ENCODE data around the gene ADAMTS16. TPM values are rescaled to one million over a fixed set of nuclear protein-coding genes. Genes with fewer than 3 reads are reported as not detected.

Gene ADAMTS16
- polyA plus RNA-seq, 3 donors, result 61.0 to 75.3 (median 64.6) TPM

GRCh38 chr5:5178136-5178535 is 38.0 kb downstream of the ADAMTS16 start:
- peak in 10 of 11 donors; percentile 38 to 76 (median 53) for DNase-seq (ENCODE audit: extremely low read depth in 1 of 11, low read depth in 9 of 11, low spot score in 4 of 11)

GRCh38 chr5:5178580-5178979 is 38.5 kb downstream of the ADAMTS16 start:
- DNase-seq (ENCODE audit: extremely low read depth in 1 of 11, low read depth in 9 of 11, low spot score in 4 of 11), result no peak

DNA sequence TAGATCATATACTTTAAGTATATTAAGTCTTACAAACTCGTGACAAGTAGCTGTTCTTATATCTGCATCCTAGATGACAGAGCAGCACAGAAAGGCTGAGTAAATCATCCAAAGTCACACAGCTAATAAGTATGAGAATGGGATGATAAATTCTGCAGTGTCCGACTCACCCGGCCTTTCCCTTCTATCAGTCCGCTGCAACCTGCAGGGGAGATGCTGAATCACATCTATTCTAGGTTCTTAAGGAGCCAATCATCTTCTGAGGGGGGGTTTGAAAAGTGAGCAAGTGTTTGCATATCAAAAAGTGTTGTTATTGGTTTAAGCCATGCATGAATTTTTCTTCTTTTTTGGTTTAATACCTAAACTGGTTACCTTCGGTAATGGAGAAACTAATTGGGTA is 38.9 kb downstream of the ADAMTS16 start:
- no peak for DNase-seq (ENCODE audit: extremely low read depth in 1 of 11, low read depth in 9 of 11, low spot score in 4 of 11)

DNA sequence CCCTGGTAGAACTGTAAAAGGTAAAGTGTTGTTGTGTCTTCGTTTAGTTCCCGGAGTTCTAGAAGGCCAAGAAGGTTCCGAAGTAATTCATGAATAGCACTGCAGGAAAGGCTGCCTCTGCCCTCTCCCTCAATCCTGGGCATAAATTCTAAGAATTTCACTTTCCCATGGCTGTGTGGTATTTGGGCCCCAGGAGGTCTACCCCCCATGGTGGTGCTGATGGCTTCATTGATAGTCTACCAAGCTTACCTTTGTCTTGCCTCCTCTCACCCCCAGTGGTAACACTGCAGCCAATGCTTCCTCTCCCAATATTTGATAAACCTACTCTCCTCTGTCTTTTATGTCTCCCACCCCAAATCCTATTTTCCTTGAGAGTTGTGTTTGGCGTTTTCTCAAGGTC is 39.5 kb downstream of the ADAMTS16 start:
- DNase-seq (ENCODE audit: extremely low read depth in 1 of 11, low read depth in 9 of 11, low spot score in 4 of 11), result no peak

GRCh38 chr5:5181650-5182324 is 41.7 kb downstream of the ADAMTS16 start:
- no peak for DNase-seq (ENCODE audit: extremely low read depth in 1 of 11, low read depth in 9 of 11, low spot score in 4 of 11)

DNA sequence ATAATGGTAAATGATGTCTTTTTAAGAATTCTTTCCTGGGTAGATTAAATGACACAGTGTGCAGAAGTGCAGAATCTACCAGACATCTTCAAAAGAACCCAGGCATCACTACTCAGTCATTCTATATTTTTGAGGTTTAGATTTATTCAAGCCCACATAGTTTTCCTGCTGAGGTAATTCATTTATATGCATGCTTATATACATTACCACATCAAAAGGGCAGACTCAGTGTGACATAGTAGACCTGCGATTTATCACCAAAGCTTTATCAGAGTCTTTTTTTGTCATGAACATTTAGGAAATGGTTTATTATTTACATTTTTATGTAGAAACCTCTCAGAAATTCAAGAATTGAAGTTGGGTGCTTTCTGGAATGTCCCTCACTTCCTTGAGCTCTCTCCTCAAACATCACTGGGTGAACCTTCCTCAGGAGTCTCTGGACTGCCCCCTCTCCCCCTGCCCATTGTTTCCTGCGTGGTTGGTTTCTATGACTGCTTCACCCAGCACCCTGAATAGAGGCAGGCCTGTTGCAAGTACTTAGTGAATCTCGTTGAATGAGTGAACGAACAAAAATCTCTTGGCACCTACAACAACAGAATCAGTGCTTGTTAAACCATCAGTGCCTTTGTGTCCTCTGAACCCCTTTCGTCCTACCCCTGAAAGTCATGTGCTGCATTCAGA is 42.5 kb downstream of the ADAMTS16 start:
- DNase-seq (ENCODE audit: extremely low read depth in 1 of 11, low read depth in 9 of 11, low spot score in 4 of 11), result no peak

- no peak for DNase-seq (ENCODE audit: extremely low read depth in 1 of 11, low read depth in 9 of 11, low spot score in 4 of 11)
Measured at GRCh38 chr5:5183189-5183699, 43.1 kb downstream of the ADAMTS16 start.

- no peak for DNase-seq (ENCODE audit: extremely low read depth in 1 of 11, low read depth in 9 of 11, low spot score in 4 of 11)
Measured at GRCh38 chr5:5183933-5184332, 43.8 kb downstream of the ADAMTS16 start.

DNA sequence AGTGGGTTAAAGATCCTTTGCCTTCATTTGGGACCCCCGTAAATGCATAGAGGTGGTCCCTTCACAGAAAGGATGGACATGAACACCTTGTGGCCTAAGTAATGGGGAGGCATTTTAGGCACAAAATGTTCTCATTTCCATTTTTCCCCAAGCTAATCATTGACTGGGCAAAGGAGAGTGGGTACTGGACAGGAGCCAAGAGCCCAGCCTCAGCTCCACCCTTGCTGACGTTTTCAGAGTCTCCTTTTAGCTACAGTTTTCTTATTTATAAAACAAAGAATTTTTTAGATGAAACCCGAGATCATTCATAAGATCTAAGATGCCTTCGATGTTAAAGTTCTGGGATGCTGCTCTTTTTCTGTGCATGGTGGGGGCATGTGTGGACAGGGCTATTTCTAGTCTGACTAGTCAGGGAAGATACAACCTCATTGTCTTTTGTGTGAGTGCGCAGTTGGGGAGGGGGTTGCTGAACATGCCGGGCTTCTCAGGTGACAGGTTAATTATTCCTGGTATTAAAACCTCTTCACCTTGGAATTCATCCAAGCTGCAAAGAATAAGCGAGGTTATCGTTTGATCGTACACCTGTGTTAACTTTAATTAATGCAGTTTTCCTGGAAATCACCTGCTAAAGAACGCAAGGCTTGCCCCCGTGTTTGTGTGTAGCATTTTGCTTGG is 48.4 kb downstream of the ADAMTS16 start:
- peak in 9 of 11 donors; percentile 23 to 55 (median 44) for DNase-seq (ENCODE audit: extremely low read depth in 1 of 11, low read depth in 9 of 11, low spot score in 4 of 11)

DNA sequence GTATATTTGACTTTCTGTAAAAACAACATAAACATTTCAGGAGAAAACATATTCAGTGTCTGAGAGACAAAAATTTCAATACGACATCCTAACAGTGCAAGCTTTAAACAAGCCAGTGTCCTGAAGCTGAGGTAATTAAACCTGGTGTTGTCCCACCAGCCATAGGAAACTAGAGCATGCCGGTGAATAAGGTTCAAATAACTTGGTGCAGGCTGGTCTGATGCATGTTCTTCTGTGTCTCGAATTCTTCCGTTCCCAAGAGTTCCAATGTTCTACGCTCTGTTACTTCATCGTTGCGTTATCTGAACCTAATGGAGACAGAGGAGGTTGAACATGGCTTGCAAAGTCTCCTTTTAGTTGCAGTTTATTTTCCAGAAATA is 48.9 kb downstream of the ADAMTS16 start:
- DNase-seq (ENCODE audit: extremely low read depth in 1 of 11, low read depth in 9 of 11, low spot score in 4 of 11), result peak in 2 of 11 donors; percentile 20 to 29

- no peak for DNase-seq (ENCODE audit: extremely low read depth in 1 of 11, low read depth in 9 of 11, low spot score in 4 of 11)
Measured at GRCh38 chr5:5191906-5192305, 51.8 kb downstream of the ADAMTS16 start.

DNA sequence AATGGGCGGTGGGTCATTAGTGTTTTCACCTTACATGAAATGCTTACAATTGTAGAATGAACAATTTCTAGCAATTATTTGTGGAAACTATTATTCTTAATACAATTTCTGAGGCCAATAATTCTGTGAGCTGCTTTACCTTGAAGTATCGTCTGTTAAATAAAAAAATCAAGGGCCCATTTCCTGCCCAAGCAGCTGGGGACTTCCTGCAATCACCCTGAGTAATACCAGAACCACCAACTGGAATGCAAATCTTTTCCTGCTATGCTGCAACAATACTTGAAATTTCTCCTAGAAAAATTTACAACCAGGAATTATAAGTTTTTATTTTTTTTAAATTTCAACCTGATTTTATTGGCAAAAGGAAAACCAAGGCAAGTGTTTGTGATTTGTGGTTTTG is 52.6 kb downstream of the ADAMTS16 start:
- DNase-seq (ENCODE audit: extremely low read depth in 1 of 11, low read depth in 9 of 11, low spot score in 4 of 11), result no peak

- no peak for DNase-seq (ENCODE audit: extremely low read depth in 1 of 11, low read depth in 9 of 11, low spot score in 4 of 11)
Measured at GRCh38 chr5:5195128-5195918, 55.2 kb downstream of the ADAMTS16 start.

- DNase-seq (ENCODE audit: extremely low read depth in 1 of 11, low read depth in 9 of 11, low spot score in 4 of 11), result no peak
Measured at GRCh38 chr5:5198135-5198534, 58.0 kb downstream of the ADAMTS16 start.

DNA sequence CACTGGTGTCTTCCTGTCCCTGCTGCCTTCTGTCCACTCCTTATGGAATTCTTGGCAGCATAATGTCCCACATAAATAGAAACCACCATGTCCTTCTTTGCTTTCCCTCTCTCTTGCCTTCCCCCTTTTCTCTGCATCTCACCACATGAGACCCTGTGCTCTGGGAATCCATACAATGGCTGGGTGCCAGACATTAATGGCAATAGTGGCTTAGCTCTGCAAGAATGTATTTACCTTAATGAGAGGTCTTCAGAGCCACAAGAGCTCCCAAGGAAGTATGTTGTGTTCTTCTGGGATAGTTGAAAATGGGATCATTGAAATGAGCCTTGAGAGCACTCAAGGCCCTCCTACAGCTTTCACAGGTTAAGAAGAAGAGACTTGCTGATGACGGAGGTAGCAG is 58.7 kb downstream of the ADAMTS16 start:
- no peak for DNase-seq (ENCODE audit: extremely low read depth in 1 of 11, low read depth in 9 of 11, low spot score in 4 of 11)

DNA sequence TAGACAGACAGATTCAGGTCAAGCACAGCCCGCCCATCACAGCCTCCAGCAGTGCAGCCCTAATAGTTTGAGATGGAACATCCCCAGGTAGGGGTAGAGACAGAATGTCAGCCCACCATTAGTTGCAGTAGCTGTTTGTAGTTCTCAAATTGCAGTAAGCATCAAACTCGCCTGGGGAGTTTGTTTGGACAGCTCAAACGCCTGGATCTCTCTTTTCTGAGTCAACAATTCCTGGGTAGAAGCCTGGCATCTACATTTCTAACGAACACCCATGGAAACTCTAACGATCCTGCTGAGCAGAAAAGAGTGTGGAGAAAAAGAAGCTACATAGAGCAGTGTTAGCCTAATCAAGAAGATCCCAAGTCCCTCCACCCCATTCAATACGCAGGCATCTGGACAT is 59.4 kb downstream of the ADAMTS16 start:
- no peak for DNase-seq (ENCODE audit: extremely low read depth in 1 of 11, low read depth in 9 of 11, low spot score in 4 of 11)

- no peak for DNase-seq (ENCODE audit: extremely low read depth in 1 of 11, low read depth in 9 of 11, low spot score in 4 of 11)
Measured at GRCh38 chr5:5200133-5200532, 60.0 kb downstream of the ADAMTS16 start.

GRCh38 chr5:5202321-5202720 is 62.2 kb downstream of the ADAMTS16 start:
- no peak for DNase-seq (ENCODE audit: extremely low read depth in 1 of 11, low read depth in 9 of 11, low spot score in 4 of 11)

DNA sequence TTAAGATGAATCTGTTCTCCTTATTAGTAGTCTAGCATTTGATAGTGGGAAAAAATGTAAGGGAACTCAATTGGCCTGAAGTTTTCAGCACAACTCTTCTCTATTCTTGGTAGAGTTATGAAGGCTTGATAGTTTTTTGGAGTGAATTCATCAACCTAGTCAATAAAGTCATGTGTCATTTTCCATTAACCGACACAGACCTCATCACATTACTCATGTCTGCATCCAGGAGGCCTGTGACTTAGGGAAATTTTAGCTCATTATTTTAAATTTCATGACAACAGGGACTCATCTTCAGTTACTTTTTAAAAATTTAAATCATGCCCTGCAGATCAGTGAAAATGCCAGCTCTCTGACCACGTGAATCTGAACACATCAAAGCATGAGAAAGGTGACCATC is 63.3 kb downstream of the ADAMTS16 start:
- no peak for DNase-seq (ENCODE audit: extremely low read depth in 1 of 11, low read depth in 9 of 11, low spot score in 4 of 11)

Measured in renal cortex interstitium (tissue), 11 donors.